HuH-7.5 (cell line): ENCODE data around the gene CLSTN2.
"Not testable (repeated sequence)": the region's sequence is repeated elsewhere in the genome, so short reads cannot be mapped to it uniquely, and the experiment has no call there.

Experiments used
- DNase-seq: peaks from one replicate; pipeline ENCODE4 v3.0.0; 2011; ENCODE audit warnings: low spot score

Gene CLSTN2

GRCh38 chr3:140423146-140423545 lies 488.2 kb downstream of the CLSTN2 start:
- no peak for DNase-seq

- not testable (repeated sequence) for DNase-seq
Measured at GRCh38 chr3:140423574-140423973, 488.6 kb downstream of the CLSTN2 start.

GRCh38 chr3:140424211-140424610 lies 489.2 kb downstream of the CLSTN2 start:
- DNase-seq, result no peak

GRCh38 chr3:140424726-140425125 lies 489.7 kb downstream of the CLSTN2 start:
- DNase-seq, result no peak

- DNase-seq, result no peak
Measured at GRCh38 chr3:140427786-140428185, 492.8 kb downstream of the CLSTN2 start.

- no peak for DNase-seq
Measured at GRCh38 chr3:140428380-140428779, 493.4 kb downstream of the CLSTN2 start.

- no peak for DNase-seq
Measured at GRCh38 chr3:140429791-140430190, 494.8 kb downstream of the CLSTN2 start.

GRCh38 chr3:140430494-140430893 lies 495.5 kb downstream of the CLSTN2 start:
- DNase-seq, result no peak

GRCh38 chr3:140432229-140432669 lies 497.3 kb downstream of the CLSTN2 start:
- no peak for DNase-seq

- no peak for DNase-seq
Measured at GRCh38 chr3:140433431-140433830, 498.4 kb downstream of the CLSTN2 start.

GRCh38 chr3:140434261-140434905 lies 499.4 kb downstream of the CLSTN2 start:
- DNase-seq, result no peak

- no peak for DNase-seq
Measured at GRCh38 chr3:140436421-140436820, 501.4 kb downstream of the CLSTN2 start.

GRCh38 chr3:140438736-140439470 lies 503.9 kb downstream of the CLSTN2 start:
- DNase-seq, result no peak

- DNase-seq, result no peak
Measured at GRCh38 chr3:140439527-140439926, 504.5 kb downstream of the CLSTN2 start.

GRCh38 chr3:140440446-140440845 lies 505.5 kb downstream of the CLSTN2 start:
- no peak for DNase-seq

GRCh38 chr3:140441006-140441405 lies 506.0 kb downstream of the CLSTN2 start:
- DNase-seq, result no peak

- no peak for DNase-seq
Measured at GRCh38 chr3:140442621-140443020, 507.6 kb downstream of the CLSTN2 start.

- no peak for DNase-seq
Measured at GRCh38 chr3:140443073-140443472, 508.1 kb downstream of the CLSTN2 start.

- DNase-seq, result no peak
Measured at GRCh38 chr3:140443806-140444205, 508.8 kb downstream of the CLSTN2 start.

GRCh38 chr3:140446734-140447133 lies 511.7 kb downstream of the CLSTN2 start:
- DNase-seq, result no peak

GRCh38 chr3:140447136-140447535 lies 512.2 kb downstream of the CLSTN2 start:
- DNase-seq, result no peak

- DNase-seq, result no peak
Measured at GRCh38 chr3:140448001-140448400, 513.0 kb downstream of the CLSTN2 start.

- no peak for DNase-seq
Measured at GRCh38 chr3:140449413-140450256, 514.6 kb downstream of the CLSTN2 start.
